Fibroblast of villous mesenchyme (primary cell): ENCODE results near the gene TNRC18. TPM values are rescaled to one million over a fixed set of nuclear protein-coding genes. Genes with fewer than 3 reads are reported as not detected.
A peak's percentile ranks its signal among the peaks of the same experiment; 100 is the strongest.

Experiments
- DNase-seq: peaks from one replicate; pipeline ENCODE4 v3.0.0-alpha.2; 2010; ENCODE audit warnings: low read depth
- H3K4me3 ChIP-seq: 2 replicates; pipeline ENCODE4 v1.5.1; 2011; ENCODE audit warnings: low read depth, mild to moderate bottlenecking, low read length
- CTCF ChIP-seq: IDR thresholded peaks from 2 replicates; pipeline ENCODE4 v1.5.1; 2012; ENCODE audit warnings: low read depth, mild to moderate bottlenecking, low read length; ENCODE audit not compliant: insufficient read depth
- total RNA-seq: library from RNA; depleted of rRNA; stranded (reverse); fragments of >200 nt; gene quantifications from 2 replicates; pipeline ENCODE4 v1.2.3, GENCODE V29; 2012

The TNRC18 gene
- total RNA-seq, 1 donor = 54.4 TPM

- TF ChIP-seq CTCF = peak; percentile 57
- no peak overlapping the region for H3K4me3 ChIP-seq
- peak; percentile 48 for DNase-seq
Measured at GRCh38 chr7:5450549-5451327, 27.1 kb upstream of the TNRC18 start.

GRCh38 chr7:5448378-5449037 is 24.9 kb upstream of the TNRC18 start:
- no peak for TF ChIP-seq CTCF
- no peak for DNase-seq
- H3K4me3 ChIP-seq = no peak overlapping the region

- TF ChIP-seq CTCF = no peak
- no peak overlapping the region for H3K4me3 ChIP-seq
- DNase-seq = no peak
Measured at GRCh38 chr7:5445981-5446594, 22.5 kb upstream of the TNRC18 start.

GRCh38 chr7:5443678-5444077 is 20.0 kb upstream of the TNRC18 start:
- no peak overlapping the region for H3K4me3 ChIP-seq
- TF ChIP-seq CTCF = no peak
- DNase-seq = no peak

GRCh38 chr7:5442757-5443305 is 19.2 kb upstream of the TNRC18 start:
- no peak overlapping the region for H3K4me3 ChIP-seq
- TF ChIP-seq CTCF = no peak
- no peak for DNase-seq

GRCh38 chr7:5441840-5442503 is 18.3 kb upstream of the TNRC18 start:
- H3K4me3 ChIP-seq = no peak overlapping the region
- TF ChIP-seq CTCF = no peak
- no peak for DNase-seq
